DOHH2 (cell line): Measurements from ENCODE around the gene FBXO4.
"Not testable (repeated sequence)": the region's sequence is repeated elsewhere in the genome, so short reads cannot be mapped to it uniquely, and the experiment has no call there.

Experiments
- CTCF ChIP-seq: fragments of 200-600 bp; sonication (generic); IDR thresholded peaks from one replicate; pipeline ENCODE4 v1.5.1; 2014; ENCODE audit warnings: antibody characterized with exemption, mild to moderate bottlenecking, low read depth, low read length; ENCODE audit not compliant: poor library complexity, severe bottlenecking
- EZH2phosphoT487 ChIP-seq: fragments of 200-600 bp; sonication (generic); IDR thresholded peaks from 2 replicates; pipeline ENCODE4 v1.6.1; 2017; ENCODE audit warnings: borderline replicate concordance, mild to moderate bottlenecking, antibody characterized with exemption, low read length, moderate library complexity, mixed read lengths

- TF ChIP-seq CTCF, EZH2phosphoT487: not testable (repeated sequence)
Measured at GRCh38 chr5:41945332-41945955, 20.4 kb downstream of the FBXO4 start.
